Measurements from ENCODE around the gene NOTCH4. TPM values are rescaled to one million over a fixed set of nuclear protein-coding genes. Genes with fewer than 3 reads are reported as not detected.
"Not testable (repeated sequence)": the region's sequence is repeated elsewhere in the genome, so short reads cannot be mapped to it uniquely, and the experiment has no call there.

Gene NOTCH4
- total and polyA plus RNA-seq, 2 donors (not counting 3 experiments of a cell fraction or from before 2014, with no cell fraction given) = 41.7 to 114 TPM

GRCh38 chr6:32194388-32194787 lies 29.5 kb downstream of the NOTCH4 start:
- Histone ChIP-seq H3K9me3 (replicated peaks; ENCODE audit: control insufficient read depth, insufficient read depth, low read length) (no peaks in the 10 kb centered on the region), H3K79me2 (ENCODE audit: control insufficient read depth, insufficient read depth, low read length) (peaks cover 7% of the 10 kb centered on the region), H3K9ac (replicated peaks; ENCODE audit: extremely low read depth, insufficient read depth, low read length) (no peak overlapping the region), H3K36me3 (ENCODE audit: control insufficient read depth in 2 of 2, extremely low read depth in 1 of 2, insufficient read depth in 2 of 2, low read length in 2 of 2) (peaks cover 0 to 2% of the 10 kb centered on the region in 2 experiments), H3K4me1 (ENCODE audit: control insufficient read depth, extremely low read depth, insufficient read depth, low read length) (peaks cover 40% of the 10 kb centered on the region), H2AFZ (ENCODE audit: low read depth, low read length) (no peak overlapping the region), H3K9me1 (replicated peaks; ENCODE audit: control insufficient read depth, extremely low read depth, insufficient read depth, low read length) (no peaks in the 10 kb centered on the region), H3K27me3 (ENCODE audit: control insufficient read depth in 2 of 2, insufficient read depth in 2 of 2, low read length in 2 of 2) (no peaks in the 10 kb centered on the region), H4K20me1 (replicated peaks; ENCODE audit: control insufficient read depth, extremely low read depth, insufficient read depth, low read length) (no peaks in the 10 kb centered on the region), H3K4me3 (replicated peaks in 1 of 3; ENCODE audit: insufficient read depth in 1 of 3, low read depth in 1 of 3, low read length in 3 of 3) (no peak overlapping the region), H3K4me2 (ENCODE audit: insufficient read depth, low read length) (no peak overlapping the region), H3K27ac (ENCODE audit: insufficient read depth, low read depth, low read length) (no peak overlapping the region)
- BruUV-seq (replicated peaks) = no TSS peak
- DNase-seq (ENCODE audit: low read depth, low spot score) = no peak
- dilution Hi-C loops (cut with MboI; ENCODE audit: extremely low pct_ligation_motif_present, low sequenced_read_pairs) (no loop called here), intact Hi-C loops (cut with micrococcal nuclease) (loop anchor here (10.0 kb wide), 2 partner anchors 150 to 530 kb away; partner anchors contain the start of genes C6orf47, CSNK2B, GPANK1 and LY6G5B)
- ChIA-PET POLR2A (no interaction called here), CTCF (interaction anchor here (1.6 kb wide), 1 partner anchor 76 kb away, joined by 24 read pairs; no protein-coding TSS in a partner anchor)
- FAIRE-seq = no peak
- TF ChIP-seq MYC (IDR thresholded peaks at IDR 0.05; ENCODE audit: low read depth, low read length) (no peak), POLR2A (IDR thresholded peaks at IDR 0.05; ENCODE audit: low read depth, low read length) (no peak), EZH2 (IDR thresholded peaks at IDR 0.05; ENCODE audit: borderline replicate concordance, low read depth, low read length, severe bottlenecking) (no peak)

DNA sequence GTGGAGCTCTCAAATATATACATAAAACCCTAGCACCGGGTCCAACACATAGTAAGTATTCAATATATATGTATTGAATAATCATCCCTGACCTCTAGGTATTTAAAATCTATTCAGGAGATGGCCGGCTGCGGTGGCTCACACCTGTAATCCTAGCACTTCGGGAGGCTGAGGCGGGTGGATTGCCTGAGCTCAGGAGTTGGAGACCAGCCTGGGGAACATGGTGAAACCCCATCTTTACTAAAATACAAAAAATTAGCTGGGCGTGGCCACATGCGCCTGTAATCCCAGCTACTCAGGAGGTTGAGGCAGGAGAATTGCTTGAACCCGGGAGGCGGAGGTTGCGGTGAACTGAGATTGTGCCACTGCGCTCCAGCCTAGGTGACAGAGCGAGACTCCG lies 30.8 kb downstream of the NOTCH4 start:
- POLR2A ChIA-PET; H3K9me3 ChIP-seq (replicated peaks; ENCODE audit: control insufficient read depth, insufficient read depth, low read length); DNase-seq (ENCODE audit: low read depth, low spot score); BruUV-seq (replicated peaks); H4K20me1 ChIP-seq (replicated peaks; ENCODE audit: control insufficient read depth, extremely low read depth, insufficient read depth, low read length); dilution Hi-C loops (cut with MboI; ENCODE audit: extremely low pct_ligation_motif_present, low sequenced_read_pairs); FAIRE-seq; H3K9me1 ChIP-seq (replicated peaks; ENCODE audit: control insufficient read depth, extremely low read depth, insufficient read depth, low read length); H3K27me3 ChIP-seq (ENCODE audit: control insufficient read depth in 2 of 2, insufficient read depth in 2 of 2, low read length in 2 of 2); H3K36me3 ChIP-seq (ENCODE audit: control insufficient read depth in 2 of 2, extremely low read depth in 1 of 2, insufficient read depth in 2 of 2, low read length in 2 of 2): not testable (repeated sequence)
- Histone ChIP-seq H3K4me1 (ENCODE audit: control insufficient read depth, extremely low read depth, insufficient read depth, low read length) (peaks cover 49% of the 10 kb centered on the region), H3K4me2 (ENCODE audit: insufficient read depth, low read length) (peak overlapping the region; percentile 76), H3K9ac (replicated peaks; ENCODE audit: extremely low read depth, insufficient read depth, low read length) (peak overlapping the region; percentile 64), H3K4me3 (replicated peaks in 1 of 3; ENCODE audit: insufficient read depth in 1 of 3, low read depth in 1 of 3, low read length in 3 of 3) (peak overlapping the region in 1 of 3 experiments; percentile 17), H3K27ac (ENCODE audit: insufficient read depth, low read depth, low read length) (peak overlapping the region; percentile 78), H2AFZ (ENCODE audit: low read depth, low read length) (peak overlapping the region; percentile 53), H3K79me2 (ENCODE audit: control insufficient read depth, insufficient read depth, low read length) (peaks cover 19% of the 10 kb centered on the region)
- CTCF ChIA-PET = interaction anchor here (0.7 to 1.3 kb wide), 5 partner anchors 14 to 78 kb away, joined by 3 to 9 read pairs (median 3); partner anchors contain the start of gene FKBPL
- intact Hi-C loops (cut with micrococcal nuclease) = loop anchor here (10.0 kb wide), 2 partner anchors 148 to 528 kb away; partner anchors contain the start of genes C6orf47, CSNK2B, GPANK1 and LY6G5B

Measured in endothelial cell of umbilical vein (primary cell).